H9 (cell line): ENCODE data around the gene CNPY2. TPM values are rescaled to one million over a fixed set of nuclear protein-coding genes. Genes with fewer than 3 reads are reported as not detected.

ENCODE experiments used
- DNase-seq: peaks from one replicate; pipeline ENCODE4 v3.0.0-alpha.2; 2017
- H2AFZ ChIP-seq: one replicate; pipeline ENCODE4 v1.6.1; 2013; ENCODE audit warnings: mild to moderate bottlenecking, low read length, control low read depth, moderate library complexity
- H2AK5ac ChIP-seq: 2 replicates; pipeline ENCODE4 v1.6.1; 2013; ENCODE audit warnings: low read length, control low read depth, mixed read lengths; ENCODE audit not compliant: insufficient read length
- H2BK120ac ChIP-seq: one replicate; pipeline ENCODE4 v1.6.1; 2013; ENCODE audit warnings: low read depth, mild to moderate bottlenecking, low read length, control low read depth, inconsistent platforms; ENCODE audit not compliant: poor library complexity, severe bottlenecking
- H2BK12ac ChIP-seq: 2 replicates; pipeline ENCODE4 v1.6.1; 2013; ENCODE audit warnings: low read length, control low read depth, mixed read lengths, low read depth; ENCODE audit not compliant: insufficient read length
- H2BK15ac ChIP-seq: 2 replicates; pipeline ENCODE4 v1.6.1; 2013; ENCODE audit warnings: low read depth, low read length, control low read depth
- H2BK20ac ChIP-seq: one replicate; pipeline ENCODE4 v1.6.1; 2013; ENCODE audit warnings: low read depth, mild to moderate bottlenecking, low read length, control low read depth, inconsistent platforms; ENCODE audit not compliant: poor library complexity, severe bottlenecking
- H2BK5ac ChIP-seq: 2 replicates; pipeline ENCODE4 v1.6.1; 2013; ENCODE audit warnings: low read length, control low read depth, mixed read lengths; ENCODE audit not compliant: insufficient read length
- H3K14ac ChIP-seq: 2 replicates; pipeline ENCODE4 v1.6.1; 2013; ENCODE audit warnings: low read length, control low read depth; ENCODE audit not compliant: insufficient read depth
- H3K18ac ChIP-seq: 2 replicates; pipeline ENCODE4 v1.6.1; 2013; ENCODE audit warnings: low read depth, mild to moderate bottlenecking, mixed read lengths, low read length, control low read depth; ENCODE audit not compliant: insufficient read length
- H3K23ac ChIP-seq: 2 replicates; pipeline ENCODE4 v1.6.1; 2013; ENCODE audit warnings: low read length, control low read depth, mixed read lengths, low read depth; ENCODE audit not compliant: insufficient read length
- H3K23me2 ChIP-seq: 2 replicates; pipeline ENCODE4 v1.6.1; 2013; ENCODE audit warnings: low read depth, mild to moderate bottlenecking, mixed read lengths, low read length, control low read depth; ENCODE audit not compliant: insufficient read length, poor library complexity, severe bottlenecking
- H3K27ac ChIP-seq: 2 replicates; pipeline ENCODE4 v1.5.1; 2013; ENCODE audit warnings: low read length, control low read depth, mixed read lengths, low read depth; ENCODE audit not compliant: insufficient read length
- H3K27me3 ChIP-seq: 2 replicates; pipeline ENCODE4 v1.6.1; 2013; ENCODE audit warnings: low read length, control low read depth, inconsistent platforms; ENCODE audit not compliant: insufficient read depth
- H3K4ac ChIP-seq: 2 replicates; pipeline ENCODE4 v1.6.1; 2013; ENCODE audit warnings: low read depth, mild to moderate bottlenecking, control low read depth, inconsistent platforms, low read length, moderate library complexity
- H3K4me1 ChIP-seq: 2 replicates; pipeline ENCODE4 v1.6.1; 2013; ENCODE audit warnings: low read length, control low read depth, inconsistent platforms; ENCODE audit not compliant: insufficient read depth
- H3K4me2 ChIP-seq: 2 replicates; pipeline ENCODE4 v1.6.1; 2013; ENCODE audit warnings: low read length, control low read depth, mixed read lengths; ENCODE audit not compliant: insufficient read length, insufficient read depth
- H3K56ac ChIP-seq: 2 replicates; pipeline ENCODE4 v1.6.1; 2013; ENCODE audit warnings: low read depth, mild to moderate bottlenecking, mixed read lengths, low read length, control low read depth; ENCODE audit not compliant: insufficient read length
- H3K79me1 ChIP-seq: 2 replicates; pipeline ENCODE4 v1.6.1; 2013; ENCODE audit warnings: low read depth, mild to moderate bottlenecking, moderate library complexity, low read length, control low read depth, inconsistent platforms; ENCODE audit not compliant: insufficient read depth, poor library complexity, severe bottlenecking
- H3K79me2 ChIP-seq: 2 replicates; pipeline ENCODE4 v1.6.1; 2013; ENCODE audit warnings: low read length, control low read depth, inconsistent platforms; ENCODE audit not compliant: insufficient read depth
- H3K9ac ChIP-seq: 2 replicates; pipeline ENCODE4 v1.6.1; 2013; ENCODE audit warnings: low read length, control low read depth, mixed read lengths; ENCODE audit not compliant: insufficient read length; ENCODE audit errors: extremely low read depth
- H3K9me3 ChIP-seq: one replicate; pipeline ENCODE4 v1.6.1; 2013; ENCODE audit warnings: low read depth, low read length, inconsistent platforms; ENCODE audit not compliant: control insufficient read depth
- H3T11ph ChIP-seq: one replicate; pipeline ENCODE4 v1.6.1; 2013; ENCODE audit warnings: mild to moderate bottlenecking, low read length, control low read depth, inconsistent platforms
- H4K20me1 ChIP-seq: one replicate; pipeline ENCODE4 v1.6.1; 2013; ENCODE audit not compliant: control insufficient read depth, insufficient read length, insufficient read depth
- H4K5ac ChIP-seq: 2 replicates; pipeline ENCODE4 v1.6.1; 2013; ENCODE audit warnings: low read depth, mild to moderate bottlenecking, mixed read lengths, low read length, control low read depth; ENCODE audit not compliant: insufficient read length
- H4K8ac ChIP-seq: replicated peaks from 2 replicates; pipeline ENCODE4 v1.6.1; 2013; ENCODE audit warnings: low read length, control low read depth, mixed read lengths, low read depth; ENCODE audit not compliant: insufficient read length
- H4K91ac ChIP-seq: 2 replicates; pipeline ENCODE4 v1.6.1; 2013; ENCODE audit warnings: low read depth, mild to moderate bottlenecking, moderate library complexity, mixed read lengths, low read length, control low read depth; ENCODE audit not compliant: insufficient read length
- H3K27ac Mint-ChIP-seq, 3 experiments: 2 replicates in 2 of 3; 3 replicates in 1 of 3; pipeline ENCODE4 v1.8.0; 2020 to 2021; ENCODE audit warnings: mixed read lengths in 3 of 3, mild to moderate bottlenecking in 1 of 3, moderate library complexity in 1 of 3
- H3K27me3 Mint-ChIP-seq: 2 replicates; pipeline ENCODE4 v1.8.0; 2021; ENCODE audit warnings: low read depth, mild to moderate bottlenecking, moderate library complexity, mixed read lengths
- H3K36me3 Mint-ChIP-seq, 3 experiments: 2 replicates in 2 of 3; 3 replicates in 1 of 3; pipeline ENCODE4 v1.8.0; 2020 to 2021; ENCODE audit warnings: low read depth in 3 of 3, mixed read lengths in 3 of 3; ENCODE audit not compliant: insufficient read depth in 1 of 3
- H3K4me1 Mint-ChIP-seq, 2 experiments: 2 replicates each; pipeline ENCODE4 v1.8.0; 2020; ENCODE audit warnings: mixed read lengths in 2 of 2
- H3K4me3 Mint-ChIP-seq, 2 experiments: 2 replicates in 1 of 2; 3 replicates in 1 of 2; pipeline ENCODE4 v1.8.0; 2020 to 2021; ENCODE audit warnings: mild to moderate bottlenecking in 2 of 2, mixed read lengths in 2 of 2, moderate library complexity in 1 of 2
- H3K9me3 Mint-ChIP-seq, 2 experiments: 2 replicates in 1 of 2; 3 replicates in 1 of 2; pipeline ENCODE4 v1.8.0; 2020; ENCODE audit warnings: mild to moderate bottlenecking in 2 of 2, mixed read lengths in 2 of 2, moderate library complexity in 1 of 2
- CTCF ChIP-seq: fragments of 200-600 bp; sonication (generic); conservative IDR thresholded peaks from 3 replicates; pipeline ENCODE4 v1.8.0; 2021; ENCODE audit warnings: antibody characterized with exemption, mild to moderate bottlenecking
- WGBS: extraction: QIAGEN DNeasy Blood & Tissue Kit; methylation state at CpG from one replicate; pipeline ENCODE4 v1.1.7; 2013; ENCODE audit warnings: missing lambda C conversion rate, low lambda C conversion rate, mixed read lengths; ENCODE audit not compliant: insufficient read length; ENCODE audit errors: extremely low coverage; 5-methylcytosine and 5-hydroxymethylcytosine counted together
- long read RNA-seq: library from polyadenylated mRNA; unstranded; transcript quantifications from one replicate; pipeline ENCODE4 v2.0.0, GENCODE V29; 2020
- total RNA-seq: library from RNA; stranded (reverse); gene quantifications from 2 replicates; pipeline ENCODE4 v1.2.1, GENCODE V29; 2021

The CNPY2 gene
- 203 and 221 TPM in 2 replicates for total RNA-seq
- long read RNA-seq, transcript CNPY2-201 (6 exons, 1,214 nt): major isoform, 127 of 172 reads
- long read RNA-seq, transcript CNPY2-206 (3 exons, 817 nt): minor isoform, 9 of 172 reads
- long read RNA-seq, partial matches to known transcripts: 3 of 172 reads
- long read RNA-seq, other reads (novel, unspliced or antisense): 32 of 172 reads

GRCh38 chr12:56315622-56316473 is at the start of gene CNPY2:
Gene CNPY2 (minus strand): TSS chr12:56315988. CDS start chr12:56315217, 771 bp downstream.
- H3K4me1 Mint-ChIP-seq: peaks cover 5 to 11% of the 10 kb centered on the region in 2 experiments; a peak in 2 of 4 replicates
- no peaks in the 10 kb centered on the region for H3K9me3 Mint-ChIP-seq
- Histone ChIP-seq H3K23me2 (peaks cover 6% of the 10 kb centered on the region), H3K14ac (peak within 1 kb of the TSS; percentile 84), H3K4me2 (peak within 1 kb of the TSS; percentile 89), H4K8ac (peak within 1 kb of the TSS; percentile 67), H3K23ac (no peak within 1 kb of the TSS), H4K91ac (peak within 1 kb of the TSS; percentile 29), H3K4ac (peak within 1 kb of the TSS; percentile 39; the same call in 1 of the 2 replicates), H3K27ac (peak within 1 kb of the TSS; percentile 38), H2AK5ac (no peak within 1 kb of the TSS), H2BK15ac (no peak within 1 kb of the TSS), H3K79me2 (peaks cover 7% of the 10 kb centered on the region; the same call in 1 of the 2 replicates), H2BK5ac (peak within 1 kb of the TSS; percentile 48), H2BK12ac (no peak within 1 kb of the TSS), H3K79me1 (peaks cover 7% of the 10 kb centered on the region), H2BK120ac (no peak within 1 kb of the TSS), H4K20me1 (no peaks in the 10 kb centered on the region), H3T11ph (no peak within 1 kb of the TSS), H3K9ac (peak within 1 kb of the TSS; percentile 96), H3K4me1 (no peaks in the 10 kb centered on the region), H2BK20ac (no peak within 1 kb of the TSS), H3K18ac (peak within 1 kb of the TSS; percentile 70), H3K9me3 (no peaks in the 10 kb centered on the region), H3K27me3 (no peaks in the 10 kb centered on the region), H3K56ac (no peak within 1 kb of the TSS), H2AFZ (no peak within 1 kb of the TSS), H4K5ac (peak within 1 kb of the TSS; percentile 73)
- H3K4me3 Mint-ChIP-seq: peak within 1 kb of the TSS; percentile 98
- no peaks in the 10 kb centered on the region for H3K27me3 Mint-ChIP-seq
- peak; percentile 100 for DNase-seq
- peak; percentile 38; the same call in 2 of the 3 replicates for TF ChIP-seq CTCF
- peaks cover 7 to 42% (median 26%) of the 10 kb centered on the region in 3 experiments; a peak in 6 of 7 replicates for H3K36me3 Mint-ChIP-seq
- peak within 1 kb of the TSS; percentile 99 for H3K27ac Mint-ChIP-seq
- no CpG with 5 or more reads among the region's 62 CpGs for WGBS
